ENCODE data around the gene MATR3.
"Not testable (repeated sequence)": the region's sequence is repeated elsewhere in the genome, so short reads cannot be mapped to it uniquely, and the experiment has no call there.

- TF ChIP-seq CTCF (IDR thresholded peaks at IDR 0.05 in 4 of 5, conservative IDR thresholded peaks at IDR 0.05 in 1 of 5); POLR2A (IDR thresholded peaks at IDR 0.05): not testable (repeated sequence)
Measured at GRCh38 chr5:139355900-139356299, 62.4 kb downstream of the MATR3 start.
